Glomerular visceral epithelial cell (primary cell): ENCODE data around the gene THRB.

Source experiments
- DNase-seq: peaks from one replicate; pipeline ENCODE4 v3.0.0-alpha.2; 2016; ENCODE audit errors: extremely low spot score

Gene THRB

GRCh38 chr3:24149032-24149431, 345.6 kb downstream of the THRB start:
- no peak for DNase-seq

GRCh38 chr3:24145981-24146822, 348.4 kb downstream of the THRB start:
- peak; percentile 51 for DNase-seq

- no peak for DNase-seq
Observed at GRCh38 chr3:24145481-24145880, 349.2 kb downstream of the THRB start.

- DNase-seq: no peak
Observed at GRCh38 chr3:24142127-24142526, 352.5 kb downstream of the THRB start.

GRCh38 chr3:24141548-24141947, 353.1 kb downstream of the THRB start:
- no peak for DNase-seq

- no peak for DNase-seq
Observed at GRCh38 chr3:24139463-24140412, 354.9 kb downstream of the THRB start.

- DNase-seq: no peak
Observed at GRCh38 chr3:24138876-24139256, 355.8 kb downstream of the THRB start.

GRCh38 chr3:24137958-24138875, 356.4 kb downstream of the THRB start:
- DNase-seq: no peak

GRCh38 chr3:24137334-24137733, 357.3 kb downstream of the THRB start:
- no peak for DNase-seq

- DNase-seq: no peak
Observed at GRCh38 chr3:24136624-24137310, 357.9 kb downstream of the THRB start.

- no peak for DNase-seq
Observed at GRCh38 chr3:24135280-24135679, 359.4 kb downstream of the THRB start.

- no peak for DNase-seq
Observed at GRCh38 chr3:24133942-24134341, 360.7 kb downstream of the THRB start.

- no peak for DNase-seq
Observed at GRCh38 chr3:24133436-24133835, 361.2 kb downstream of the THRB start.

- no peak for DNase-seq
Observed at GRCh38 chr3:24129549-24129948, 365.1 kb downstream of the THRB start.

- no peak for DNase-seq
Observed at GRCh38 chr3:24128199-24129005, 366.2 kb downstream of the THRB start.

- DNase-seq: peak; percentile 20
Observed at GRCh38 chr3:24123596-24123995, 371.1 kb downstream of the THRB start.

GRCh38 chr3:24120434-24120833, 374.2 kb downstream of the THRB start:
- no peak for DNase-seq

GRCh38 chr3:24119321-24119751, 375.3 kb downstream of the THRB start:
- peak; percentile 12 for DNase-seq

GRCh38 chr3:24117508-24117907, 377.1 kb downstream of the THRB start:
- no peak for DNase-seq

- DNase-seq: no peak
Observed at GRCh38 chr3:24111711-24112110, 382.9 kb downstream of the THRB start.
